NT2/D1 (cell line): Measurements from ENCODE around the gene CHMP4B.

Experiments
- SUZ12 ChIP-seq: IDR thresholded peaks from 2 replicates; pipeline ENCODE4 v1.6.1; 2011; ENCODE audit not compliant: insufficient read length, insufficient read depth; ENCODE audit errors: extremely low read depth
- YY1 ChIP-seq: IDR thresholded peaks from 2 replicates; pipeline ENCODE4 v1.6.1; 2011; ENCODE audit not compliant: insufficient read length, insufficient read depth
- ZNF274 ChIP-seq: IDR thresholded peaks from 2 replicates; pipeline ENCODE4 v1.6.1; 2011; ENCODE audit warnings: mild to moderate bottlenecking, low read depth, low read length

DNA sequence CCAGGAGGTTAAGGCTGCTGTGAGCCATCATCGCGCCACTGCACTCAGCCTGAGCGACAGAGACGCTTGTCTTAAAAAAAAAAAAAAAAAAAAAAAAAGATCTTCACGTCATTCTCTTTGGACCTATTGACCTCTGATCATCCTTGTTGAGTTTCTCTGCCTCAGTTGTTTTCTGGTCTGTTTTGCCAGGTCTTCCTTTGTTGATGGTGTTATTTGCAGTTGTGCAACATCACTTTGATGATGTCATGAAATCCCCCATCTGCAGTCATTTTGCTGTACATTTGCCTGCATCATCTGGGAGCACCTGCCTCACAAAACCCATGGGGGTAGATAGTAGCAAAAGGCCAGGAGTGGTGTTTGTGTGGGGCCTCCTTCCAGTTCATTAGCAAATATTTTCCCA, 39.2 kb upstream of the CHMP4B start:
- TF ChIP-seq ZNF274 (no peak), YY1 (no peak), SUZ12 (no peak)
